RWPE1 (cell line): ENCODE data around the gene TTC38.

Experiments
- CTCF ChIA-PET: fragments of 350-600 bp; sonication (Branson Sonifier 250); formaldehyde crosslinking; extraction: SDS; loops from one replicate; lab custom pipeline; 2021; lab: Yijun Ruan, JAX
- POLR2A ChIA-PET: fragments of 400-600 bp; formaldehyde crosslinking; extraction: SDS; loops from one replicate; lab custom pipeline; 2020; ENCODE audit warnings: antibody characterized with exemption; ENCODE audit not compliant: low non-redundant PET; lab: Yijun Ruan, JAX
- DNase-seq: peaks from one replicate; pipeline ENCODE4 v3.0.0; 2012; ENCODE audit warnings: low spot score
- H3K27ac ChIP-seq: fragments of 450-650 bp; 2 replicates; pipeline ENCODE4 v1.5.1; 2017
- TF ChIP-seq, protein P1 (sequence below): fragments of 450-650 bp; conservative IDR thresholded peaks from 2 replicates; pipeline ENCODE4 v1.5.1; 2017; ENCODE audit warnings: low read depth, mild to moderate bottlenecking

The TTC38 gene

DNA sequence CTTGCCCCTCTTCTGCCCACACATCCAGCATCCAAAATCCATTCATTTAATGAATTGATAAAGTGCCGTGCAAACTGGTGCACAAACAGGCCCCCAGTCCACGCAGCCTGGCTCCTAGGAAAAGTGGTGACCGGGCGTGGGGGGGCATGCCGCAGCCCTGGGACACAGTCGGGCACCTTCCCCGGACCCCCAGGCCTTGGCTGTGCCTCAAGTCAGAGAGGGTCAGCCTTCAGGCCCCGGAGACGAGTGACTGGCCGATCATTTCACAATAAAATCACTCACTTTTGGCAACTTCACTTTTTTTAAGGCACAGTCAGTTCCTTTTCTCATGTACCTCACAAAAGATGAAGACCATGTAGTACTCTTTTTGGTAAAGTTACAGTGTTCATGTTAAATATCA, 25.7 kb upstream of the TTC38 start:
- DNase-seq, result no peak
- CTCF ChIA-PET, result no interaction called here
- no peak overlapping the region for H3K27ac ChIP-seq
- POLR2A ChIA-PET, result no interaction called here
- TF ChIP-seq, protein P1, sequence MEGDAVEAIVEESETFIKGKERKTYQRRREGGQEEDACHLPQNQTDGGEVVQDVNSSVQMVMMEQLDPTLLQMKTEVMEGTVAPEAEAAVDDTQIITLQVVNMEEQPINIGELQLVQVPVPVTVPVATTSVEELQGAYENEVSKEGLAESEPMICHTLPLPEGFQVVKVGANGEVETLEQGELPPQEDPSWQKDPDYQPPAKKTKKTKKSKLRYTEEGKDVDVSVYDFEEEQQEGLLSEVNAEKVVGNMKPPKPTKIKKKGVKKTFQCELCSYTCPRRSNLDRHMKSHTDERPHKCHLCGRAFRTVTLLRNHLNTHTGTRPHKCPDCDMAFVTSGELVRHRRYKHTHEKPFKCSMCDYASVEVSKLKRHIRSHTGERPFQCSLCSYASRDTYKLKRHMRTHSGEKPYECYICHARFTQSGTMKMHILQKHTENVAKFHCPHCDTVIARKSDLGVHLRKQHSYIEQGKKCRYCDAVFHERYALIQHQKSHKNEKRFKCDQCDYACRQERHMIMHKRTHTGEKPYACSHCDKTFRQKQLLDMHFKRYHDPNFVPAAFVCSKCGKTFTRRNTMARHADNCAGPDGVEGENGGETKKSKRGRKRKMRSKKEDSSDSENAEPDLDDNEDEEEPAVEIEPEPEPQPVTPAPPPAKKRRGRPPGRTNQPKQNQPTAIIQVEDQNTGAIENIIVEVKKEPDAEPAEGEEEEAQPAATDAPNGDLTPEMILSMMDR, result no peak

DNA sequence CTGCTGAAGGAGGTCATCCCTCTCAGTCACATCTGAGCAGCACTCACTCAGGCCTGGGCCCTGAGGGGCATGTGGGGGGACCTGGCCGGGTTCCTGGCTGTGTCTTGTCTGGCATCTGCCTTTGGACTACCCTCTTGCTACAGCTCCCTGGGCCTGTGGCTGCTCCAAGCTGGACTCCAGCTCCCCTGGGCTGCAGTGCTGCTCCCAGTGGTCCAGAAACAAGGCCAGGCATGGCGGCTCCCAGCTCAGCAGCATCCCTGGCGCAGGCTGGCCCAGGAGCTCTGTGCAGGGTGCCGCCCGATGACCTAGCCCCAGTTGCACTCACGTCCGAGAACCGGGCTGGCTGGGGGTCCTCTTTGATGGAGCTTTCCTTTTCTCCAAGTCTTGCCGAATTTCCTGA, 23.0 kb upstream of the TTC38 start:
- peak overlapping the region; percentile 3; the same call in 1 of the 2 replicates for H3K27ac ChIP-seq
- DNase-seq, result no peak
- ChIA-PET POLR2A (no interaction called here), CTCF (no interaction called here)
- TF ChIP-seq, protein P1, result no peak

DNA sequence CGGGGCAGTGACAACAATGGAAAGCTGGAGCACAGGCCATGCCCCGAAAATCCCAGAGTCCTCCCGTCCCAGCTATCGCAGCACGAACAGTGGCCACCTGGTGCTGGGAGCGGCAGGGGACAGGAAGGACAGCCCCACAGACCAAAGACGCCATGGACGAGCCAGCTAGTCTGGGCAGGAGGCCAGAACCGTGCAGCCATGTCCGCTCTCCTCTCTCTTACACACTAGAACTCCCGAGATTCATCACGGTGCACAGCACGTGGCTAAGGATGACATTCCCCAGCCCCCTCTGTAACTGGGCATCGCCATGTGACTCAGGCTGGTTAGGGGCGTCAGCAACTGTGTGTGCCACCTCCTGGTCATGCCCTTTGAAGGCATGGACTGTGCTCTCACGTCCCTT, 22.3 kb upstream of the TTC38 start:
- ChIA-PET POLR2A (no interaction called here), CTCF (no interaction called here)
- TF ChIP-seq, protein P1, result no peak

DNA sequence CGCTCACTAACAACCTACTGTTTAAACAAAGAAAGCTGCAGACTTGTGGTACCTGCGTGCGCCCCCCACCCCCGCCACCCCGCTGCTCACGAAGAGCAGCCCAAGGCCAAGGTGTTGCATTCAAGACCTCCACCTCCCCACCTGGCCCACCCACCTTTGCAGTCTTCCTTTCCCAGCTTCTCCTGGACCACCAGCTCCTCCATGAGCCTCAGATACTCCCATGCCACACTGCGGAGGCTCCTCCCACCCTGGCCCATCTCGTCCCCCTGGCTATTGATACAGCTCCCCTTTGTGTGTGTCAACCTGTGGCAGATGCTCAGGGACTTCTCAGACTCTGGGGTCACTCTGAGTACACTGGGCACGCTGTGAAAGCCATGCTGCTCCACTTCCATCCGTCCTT, 21.6 kb upstream of the TTC38 start:
- POLR2A ChIA-PET, result no interaction called here
- TF ChIP-seq, protein P1, result no peak
- no peak overlapping the region for H3K27ac ChIP-seq
- CTCF ChIA-PET, result no interaction called here
- DNase-seq, result no peak

More for the DNA sequence above, 22.3 kb upstream of the TTC38 start:
- no peak for DNase-seq
- H3K27ac ChIP-seq, result peak overlapping the region; percentile 3; the same call in 1 of the 2 replicates

DNA sequence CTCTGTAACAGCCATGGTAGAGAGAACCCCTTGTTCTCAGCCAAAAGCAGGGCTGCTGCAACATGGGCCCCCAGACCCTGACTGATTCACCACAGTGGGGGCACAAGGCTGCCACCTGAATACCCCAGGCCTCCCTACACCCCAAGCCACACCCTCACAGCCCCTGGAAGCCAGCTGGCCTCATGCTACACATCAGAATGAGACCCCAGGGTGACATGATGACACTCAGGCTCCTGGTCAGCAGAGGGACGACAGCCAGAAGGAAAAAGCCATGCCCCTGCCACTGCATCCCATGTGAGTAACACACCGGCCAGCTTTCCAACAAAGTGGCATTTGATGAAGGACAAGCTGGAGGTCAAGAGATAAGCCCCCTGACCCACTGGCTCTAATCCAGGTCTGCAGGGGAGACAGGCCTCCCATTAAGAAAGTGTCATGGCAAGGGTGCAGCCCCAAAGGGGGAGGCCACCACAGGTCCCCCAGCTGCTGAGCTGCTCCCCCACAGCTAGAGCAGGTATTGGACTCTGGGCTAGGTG, 20.3 kb upstream of the TTC38 start:
- TF ChIP-seq, protein P1, result no peak
- CTCF ChIA-PET, result no interaction called here
- DNase-seq, result no peak
- H3K27ac ChIP-seq, result peak overlapping the region; percentile 14
- POLR2A ChIA-PET, result no interaction called here

DNA sequence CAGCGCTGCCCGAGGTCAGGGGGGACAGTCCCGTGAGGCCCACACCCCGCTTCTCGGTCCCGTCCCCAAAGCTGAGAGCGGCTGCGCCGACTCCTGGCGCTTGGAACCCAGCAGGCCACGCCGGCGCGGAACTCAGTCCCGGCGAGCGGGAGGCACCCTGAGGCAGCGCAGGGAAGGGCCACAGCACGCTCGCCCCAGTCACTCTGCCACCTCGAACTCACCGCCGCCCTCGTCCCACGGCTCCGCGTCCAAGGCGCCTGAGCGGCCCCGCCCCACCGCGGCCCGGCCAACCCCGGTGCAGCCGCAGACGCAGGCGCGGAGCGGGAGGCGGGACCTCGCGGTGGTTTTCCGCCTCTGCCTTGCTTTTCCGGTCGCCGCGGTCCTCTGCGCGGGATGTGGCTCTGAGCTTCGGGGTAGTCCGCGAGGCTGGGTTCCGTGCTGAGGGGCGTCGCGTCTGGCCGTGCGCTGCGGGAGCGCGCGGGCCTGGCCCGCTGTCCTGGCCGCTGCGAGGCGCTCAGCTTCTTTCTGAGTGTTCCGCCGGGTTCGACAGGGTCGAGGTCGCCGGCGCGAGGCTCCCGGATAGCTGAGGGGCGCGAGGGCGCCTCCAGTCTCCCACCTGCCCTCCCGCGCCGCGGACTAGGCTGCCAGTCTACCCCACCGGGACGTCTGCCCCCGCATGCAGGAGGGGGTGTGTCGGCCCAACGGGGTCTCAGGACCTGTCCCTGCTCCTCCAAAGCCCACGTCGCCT, 17.6 kb upstream of the TTC38 start, which contains the start of gene CDPF1:
Gene CDPF1 (minus strand): TSS at position 259 of the 748 bp plus-strand sequence. CDS start 2,009 bp downstream, outside the sequence.
- CTCF ChIA-PET, result no interaction called here
- peak; percentile 64 for DNase-seq
- TF ChIP-seq, protein P1, result no peak
- POLR2A ChIA-PET, result interaction anchor here (0.6 to 1.0 kb wide), 2 partner anchors 18 to 873 kb away, joined by 3 to 4 read pairs; partner anchors contain the start of gene TTC38
- peak within 1 kb of the TSS; percentile 88 for H3K27ac ChIP-seq
